Measurements from ENCODE around the gene ACKR4.

The ACKR4 gene

DNA sequence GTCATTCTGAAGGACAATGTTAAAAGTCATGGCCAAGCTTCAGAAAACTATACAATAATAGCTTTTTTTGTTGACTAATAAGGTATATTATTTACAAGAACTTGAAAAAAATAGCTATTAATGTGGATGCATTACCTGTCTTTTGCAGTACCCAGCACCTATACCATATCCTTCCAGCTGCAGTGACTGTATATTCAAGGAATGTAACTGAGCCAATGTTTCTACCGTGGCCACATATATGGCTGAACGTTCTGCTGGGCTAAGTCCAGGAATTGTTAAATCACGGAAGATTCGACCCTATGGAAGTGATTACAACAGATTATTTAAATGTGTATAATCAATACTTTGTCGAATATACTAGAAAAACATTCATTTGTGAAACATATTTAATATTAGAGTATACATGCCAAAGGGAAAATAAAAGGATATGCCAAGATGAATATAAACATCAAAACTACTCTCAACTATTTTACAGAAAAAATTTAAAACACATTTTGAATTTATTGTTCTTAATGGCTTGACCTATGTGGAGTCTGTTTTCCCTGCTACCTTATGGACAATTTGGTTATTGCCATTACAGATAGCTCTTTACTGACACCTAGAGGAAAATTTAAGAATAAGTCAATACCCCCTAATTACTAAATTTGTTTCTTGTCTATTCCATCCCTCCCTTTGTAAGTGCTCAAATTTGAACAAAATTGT is 44.9 kb downstream of the ACKR4 start:
- DNase-seq (ENCODE audit: low read depth in 2 of 2): no peak

DNA sequence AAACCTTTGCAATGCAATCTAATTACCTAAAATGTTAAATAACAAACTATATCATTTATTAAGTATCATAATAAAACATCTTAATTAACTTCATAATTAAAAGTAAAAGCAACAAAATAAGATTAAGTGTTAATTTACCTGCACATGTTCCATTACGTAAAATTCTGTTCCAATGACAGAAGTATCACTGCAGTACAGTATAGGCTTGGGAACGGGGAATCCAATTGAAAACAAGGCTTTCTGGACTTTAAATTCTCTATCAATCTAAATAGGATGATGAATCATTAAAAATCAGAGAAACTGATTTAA is 45.4 kb downstream of the ACKR4 start:
- no peak for DNase-seq (ENCODE audit: low read depth in 2 of 2)

DNA sequence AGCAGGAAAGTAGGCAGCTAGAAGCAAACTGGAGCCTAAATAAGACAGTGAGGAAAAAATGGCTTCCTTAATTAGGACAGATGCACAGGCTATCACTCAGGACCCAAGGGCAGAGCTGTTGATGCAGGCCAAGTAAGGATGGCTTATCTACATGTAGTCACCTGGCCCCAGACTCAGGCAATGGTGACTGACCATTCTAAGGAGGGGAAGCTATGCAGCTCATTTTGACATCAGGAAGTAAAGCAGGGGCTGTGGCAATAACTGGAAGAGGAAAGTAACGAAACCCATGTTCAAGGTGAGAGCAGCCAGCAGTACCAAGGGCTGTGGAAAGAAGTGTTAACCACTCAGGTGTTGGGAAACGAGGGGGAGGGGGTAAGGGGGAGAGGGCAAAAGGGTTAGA is 46.3 kb downstream of the ACKR4 start:
- DNase-seq (ENCODE audit: low read depth in 2 of 2): no peak

DNA sequence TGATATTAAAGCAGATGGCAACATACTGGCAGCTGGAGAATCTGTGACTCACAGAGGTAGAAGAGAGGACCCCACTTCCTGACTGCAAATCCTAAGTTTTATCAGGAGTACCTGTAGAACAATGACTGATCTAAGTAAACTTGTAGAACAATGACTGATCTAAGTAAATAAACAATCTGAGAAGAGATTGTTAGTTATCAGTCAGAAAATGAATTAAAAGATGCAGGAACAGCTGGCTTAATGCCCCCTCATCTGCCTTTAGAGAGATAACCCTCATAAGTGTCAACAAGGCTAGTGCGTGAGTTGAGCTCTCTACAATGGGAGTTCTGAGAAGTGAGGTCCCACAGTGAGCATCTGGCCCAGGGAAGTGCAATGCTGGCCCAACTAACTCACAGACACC is 48.0 kb downstream of the ACKR4 start:
- DNase-seq (ENCODE audit: low read depth in 2 of 2): no peak

DNA sequence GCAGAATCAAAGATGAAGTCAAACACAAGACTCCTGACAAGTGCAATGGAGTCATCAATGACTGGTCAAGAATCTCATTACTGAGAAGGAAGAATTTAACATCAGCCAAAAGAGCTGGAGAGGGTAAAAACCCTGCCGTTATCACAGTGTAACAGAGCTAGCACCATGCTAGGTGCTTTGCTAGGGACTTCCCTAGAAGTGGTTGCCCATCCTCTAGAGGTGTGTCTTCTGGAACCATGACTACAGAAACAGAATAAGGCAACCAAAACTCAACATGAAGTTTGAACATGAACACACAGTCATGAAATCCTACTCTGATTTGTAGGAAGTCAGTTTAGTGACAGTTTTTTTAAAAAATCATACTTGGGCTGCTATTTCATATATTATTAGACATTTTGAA is 53.1 kb downstream of the ACKR4 start:
- no peak for DNase-seq (ENCODE audit: low read depth in 2 of 2)

All from fibroblast of skin of left quadriceps (primary cell).